ENCODE measurements around the gene ATP5F1B. TPM values are rescaled to one million over a fixed set of nuclear protein-coding genes. Genes with fewer than 3 reads are reported as not detected.

Gene ATP5F1B
- total RNA-seq, 1 experiment from 2014 or later = 1,064 TPM

- Mint-ChIP-seq H3K4me1 (peaks cover 32% of the 10 kb centered on the region), H3K36me3 (peaks cover 30% of the 10 kb centered on the region), H3K9me3 (no peaks in the 10 kb centered on the region), H3K27me3 (ENCODE audit: low read depth) (no peaks in the 10 kb centered on the region), H3K27ac (peak overlapping the region; percentile 53), H3K4me3 (no peak overlapping the region)
- ChIA-PET CTCF (interaction anchor here (0.8 kb wide), 1 partner anchor 8 kb away, joined by 8 read pairs; no protein-coding TSS in a partner anchor), POLR2A (no interaction called here)
- TF ChIP-seq ZNF121 (CRISPR knock-in tag; IDR thresholded peaks at IDR 0.05) (peak; percentile 86), PREB (CRISPR knock-in tag; IDR thresholded peaks at IDR 0.05; ENCODE audit: borderline replicate concordance) (no peak)
- DNase-seq (ENCODE audit: low spot score) (peak; percentile 1), ATAC-seq (no peak)
Measured at GRCh38 chr12:56678852-56679251, 33.1 kb upstream of the ATP5F1B start.

- ChIA-PET POLR2A (interaction anchor here (0.6 to 1.2 kb wide), 2 partner anchors 48 to 92 kb away, joined by 3 read pairs; partner anchors contain the start of gene NACA), CTCF (interaction anchor here (1.8 kb wide), 1 partner anchor 41 kb away, joined by 12 read pairs; no protein-coding TSS in a partner anchor)
- DNase-seq (ENCODE audit: low spot score) (no peak), ATAC-seq (no peak)
- no peaks in the 10 kb centered on the region for H3K27me3 Mint-ChIP-seq (ENCODE audit: low read depth)
- H3K4me1 Mint-ChIP-seq = peaks cover 32% of the 10 kb centered on the region
- no peak for TF ChIP-seq AFF4 (CRISPR knock-in tag; IDR thresholded peaks at IDR 0.05; ENCODE audit: borderline replicate concordance)
- no peak for TF ChIP-seq MYBL2 (CRISPR knock-in tag; IDR thresholded peaks at IDR 0.05)
- no peak overlapping the region for H3K4me3 Mint-ChIP-seq
- peaks cover 33% of the 10 kb centered on the region for H3K36me3 Mint-ChIP-seq
- H3K27ac Mint-ChIP-seq = peak overlapping the region; percentile 70; the same call in 1 of the 2 replicates
- H3K9me3 Mint-ChIP-seq = no peaks in the 10 kb centered on the region
Measured at GRCh38 chr12:56677680-56678079, 31.9 kb upstream of the ATP5F1B start.

- ATAC-seq (no peak), DNase-seq (ENCODE audit: low spot score) (no peak)
- Mint-ChIP-seq H3K36me3 (peaks cover 35% of the 10 kb centered on the region), H3K4me3 (no peak overlapping the region), H3K9me3 (no peaks in the 10 kb centered on the region), H3K27ac (no peak overlapping the region), H3K27me3 (ENCODE audit: low read depth) (no peaks in the 10 kb centered on the region), H3K4me1 (peaks cover 27% of the 10 kb centered on the region)
- TF ChIP-seq ZNF121 (CRISPR knock-in tag; IDR thresholded peaks at IDR 0.05) (0 out of 2 replicates have a peak, but pooled peaks have one; percentile 4), SMAD4 (CRISPR knock-in tag; IDR thresholded peaks at IDR 0.05) (no peak)
- POLR2A ChIA-PET = interaction anchor here (0.6 to 1.2 kb wide), 4 partner anchors 40 to 430 kb away, joined by 3 to 5 read pairs (median 3); partner anchors contain the start of gene NACA
- CTCF ChIA-PET = interaction anchor here (1.8 kb wide), 1 partner anchor 40 kb away, joined by 12 read pairs; no protein-coding TSS in a partner anchor
Measured at GRCh38 chr12:56676851-56677580, 31.2 kb upstream of the ATP5F1B start.

GRCh38 chr12:56671608-56672007 is 25.8 kb upstream of the ATP5F1B start:
- POLR2A ChIA-PET = no interaction called here
- Mint-ChIP-seq H3K27me3 (ENCODE audit: low read depth) (no peaks in the 10 kb centered on the region), H3K36me3 (peaks cover 59% of the 10 kb centered on the region), H3K4me3 (no peak overlapping the region), H3K9me3 (no peaks in the 10 kb centered on the region), H3K27ac (peak overlapping the region; percentile 60; the same call in 1 of the 2 replicates), H3K4me1 (peaks cover 5% of the 10 kb centered on the region; the same call in 1 of the 2 replicates)
- no peak for TF ChIP-seq SP1 (CRISPR knock-in tag; conservative IDR thresholded peaks at IDR 0.05)
- no peak for TF ChIP-seq ATF2 (CRISPR knock-in tag; IDR thresholded peaks at IDR 0.05; ENCODE audit: borderline replicate concordance, low read depth)
- no peak for ATAC-seq
- no peak for DNase-seq (ENCODE audit: low spot score)
- CTCF ChIA-PET = interaction anchor here (0.6 kb wide), 1 partner anchor 86 kb away, joined by 4 read pairs; no protein-coding TSS in a partner anchor
